A549 (cell line): ENCODE data around the gene PDYN. TPM values are rescaled to one million over a fixed set of nuclear protein-coding genes. Genes with fewer than 3 reads are reported as not detected.

Experiments
- ATAC-seq, 2 experiments: fragments of 200-7000 bp in 1 of 2; fragments of >200 bp in 1 of 2; cut with Nextera tagmentation in 1 of 2; cut with Tn5 transposase in 1 of 2; 3 replicates each; pipeline versions ENCODE4 v1.8.0 to v1.9.1; 2018 to 2020; ENCODE audit warnings: mild to moderate bottlenecking in 1 of 2, moderate library complexity in 1 of 2
- CTCF ChIA-PET: fragments of 300-600 bp; sonication (Branson Sonifier 250); formaldehyde crosslinking; extraction: SDS; loops from one replicate; lab custom pipeline; 2021; ENCODE audit warnings: antibody characterized with exemption, inconsistent platforms; lab: Yijun Ruan, JAX
- POLR2A ChIA-PET: fragments of 350-600 bp; formaldehyde crosslinking; extraction: SDS; loops from one replicate; lab custom pipeline; 2021; ENCODE audit warnings: antibody characterized with exemption, inconsistent platforms; lab: Yijun Ruan, JAX
- DNase-seq, 2 experiments: peaks; one replicate each; pipeline versions ENCODE4 v3.0.0 to v3.0.0-alpha.2; 2011 to 2016; ENCODE audit warnings: low read depth in 1 of 2, low spot score in 1 of 2
- FAIRE-seq: peaks from 2 replicates; lab custom pipeline; 2011; peaks lifted over from hg19 to GRCh38; lab: Jason Lieb, UNC
- H3K27ac ChIP-seq, 2 experiments: fragments of >200 bp; sonication (Bioruptor Twin); formaldehyde crosslinking; 3 replicates each; pipeline ENCODE4 v1.5.1; 2016 to 2017
- H3K4me1 ChIP-seq: fragments of >200 bp; sonication (Bioruptor Twin); formaldehyde crosslinking; 3 replicates; pipeline ENCODE4 v1.6.1; 2016
- H3K4me2 ChIP-seq: fragments of >200 bp; sonication (Bioruptor Twin); formaldehyde crosslinking; 3 replicates; pipeline ENCODE4 v1.6.1; 2016
- H3K4me3 ChIP-seq: fragments of >200 bp; sonication (Bioruptor Twin); formaldehyde crosslinking; 3 replicates; pipeline ENCODE4 v1.5.1; 2016
- H3K9me3 ChIP-seq: fragments of >200 bp; sonication (Bioruptor Twin); formaldehyde crosslinking; 3 replicates; pipeline ENCODE4 v1.6.1; 2016
- ATOH8 ChIP-seq: fragments of 250-450 bp; sonication (Bioruptor Pico); IDR thresholded peaks from 2 replicates; pipeline ENCODE4 v1.5.0; 2020; ENCODE audit warnings: low read depth, mild to moderate bottlenecking, moderate library complexity
- CBX8 ChIP-seq: fragments of 200-600 bp; sonication (generic); IDR thresholded peaks from 2 replicates; pipeline ENCODE4 v1.6.1; 2016
- CHD2 ChIP-seq: fragments of 150-350 bp; IDR thresholded peaks from 2 replicates; pipeline ENCODE4 v1.6.1; 2014; ENCODE audit warnings: low read length; ENCODE audit not compliant: partially characterized antibody
- CHD4 ChIP-seq: fragments of 200-600 bp; sonication (generic); IDR thresholded peaks from 2 replicates; pipeline ENCODE4 v1.6.1; 2016; ENCODE audit warnings: antibody characterized with exemption, mild to moderate bottlenecking, borderline replicate concordance
- E2F6 ChIP-seq: IDR thresholded peaks from 2 replicates; pipeline ENCODE4 v1.6.1; 2012; ENCODE audit warnings: low read depth, borderline replicate concordance
- EHMT2 ChIP-seq: fragments of 200-600 bp; sonication (generic); IDR thresholded peaks from 2 replicates; pipeline ENCODE4 v1.6.1; 2016; ENCODE audit warnings: antibody characterized with exemption, low read depth, mild to moderate bottlenecking, moderate library complexity
- FOSL2 ChIP-seq, 2 experiments: fragments of 450-650 bp in 1 of 2; fragments of >200 bp in 1 of 2; sonication (Bioruptor Twin) in 1 of 2; formaldehyde crosslinking; IDR thresholded peaks; 2 replicates each; pipeline versions ENCODE4 v1.5.0 to v1.6.1; 2016 to 2020; ENCODE audit warnings: mild to moderate bottlenecking in 1 of 2, moderate library complexity in 1 of 2
- HEYL ChIP-seq: fragments of 250-450 bp; sonication (Bioruptor Pico); IDR thresholded peaks from 2 replicates; pipeline ENCODE4 v1.8.0; 2021; ENCODE audit warnings: mild to moderate bottlenecking, moderate library complexity
- HOXB5 ChIP-seq: fragments of 250-450 bp; sonication (Bioruptor Pico); IDR thresholded peaks from 2 replicates; pipeline ENCODE4 v1.5.0; 2020; ENCODE audit warnings: mild to moderate bottlenecking, moderate library complexity
- JUN ChIP-seq, 2 experiments: fragments of >200 bp; sonication (Bioruptor Twin); formaldehyde crosslinking; IDR thresholded peaks; 2 replicates in 1 of 2; 3 replicates in 1 of 2; pipeline ENCODE4 v1.6.1; 2016 to 2017
- KDM1A ChIP-seq: fragments of 200-600 bp; sonication (generic); IDR thresholded peaks from 2 replicates; pipeline ENCODE4 v1.6.1; 2016; ENCODE audit warnings: low read depth, mild to moderate bottlenecking
- KDM5A ChIP-seq: fragments of 200-600 bp; sonication (generic); IDR thresholded peaks from 2 replicates; pipeline ENCODE4 v1.6.1; 2016; ENCODE audit warnings: antibody characterized with exemption, mild to moderate bottlenecking
- MAFK ChIP-seq: fragments of 450-650 bp; IDR thresholded peaks from 2 replicates; pipeline ENCODE4 v1.6.1; 2014; ENCODE audit not compliant: partially characterized antibody
- MAZ ChIP-seq: fragments of 150-350 bp; IDR thresholded peaks from 2 replicates; pipeline ENCODE4 v1.6.1; 2014; ENCODE audit warnings: antibody characterized with exemption, low read depth, low read length, borderline replicate concordance
- MYC ChIP-seq: IDR thresholded peaks from 2 replicates; pipeline ENCODE4 v1.6.1; 2012; ENCODE audit warnings: mild to moderate bottlenecking, inconsistent platforms, low read length, improper control_type of control experiment, borderline replicate concordance
- POLR2A ChIP-seq: IDR thresholded peaks from 2 replicates; pipeline ENCODE4 v1.6.1; 2012; ENCODE audit warnings: mild to moderate bottlenecking, low read length
- POLR2AphosphoS2 ChIP-seq: conservative IDR thresholded peaks from 2 replicates; pipeline ENCODE4 v1.6.1; 2012; ENCODE audit warnings: low read length, improper control_type of control experiment, inconsistent platforms
- REST ChIP-seq: fragments of 200-600 bp; sonication (generic); IDR thresholded peaks from 2 replicates; pipeline ENCODE4 v1.6.1; 2016; ENCODE audit warnings: antibody characterized with exemption, mild to moderate bottlenecking, moderate library complexity
- SREBF2 ChIP-seq: fragments of 450-650 bp; IDR thresholded peaks from 2 replicates; pipeline ENCODE4 v1.6.1; 2014; ENCODE audit warnings: mild to moderate bottlenecking, moderate library complexity
- USF2 ChIP-seq: fragments of 450-650 bp; IDR thresholded peaks from 2 replicates; pipeline ENCODE4 v1.6.1; 2014; ENCODE audit warnings: antibody characterized with exemption
- ZC3H11A ChIP-seq: fragments of 450-650 bp; IDR thresholded peaks from 2 replicates; pipeline ENCODE4 v1.6.1; 2014; ENCODE audit warnings: antibody characterized with exemption, mild to moderate bottlenecking
- ZFP36 ChIP-seq: fragments of 450-650 bp; IDR thresholded peaks from 2 replicates; pipeline ENCODE4 v1.6.1; 2014; ENCODE audit warnings: borderline replicate concordance; ENCODE audit not compliant: partially characterized antibody
- ZNF302 ChIP-seq: fragments of 250-450 bp; sonication (Bioruptor Pico); IDR thresholded peaks from 2 replicates; pipeline ENCODE4 v1.9.0; 2021; ENCODE audit warnings: inconsistent platforms, mild to moderate bottlenecking, moderate library complexity
- WGBS: methylation state at CpG from one replicate; pipeline ENCODE4 v1.1.6; 2017; ENCODE audit errors: missing lambda C conversion rate; 5-methylcytosine and 5-hydroxymethylcytosine counted together
- polyA plus RNA-seq, 4 experiments: library from polyadenylated mRNA; depleted of rRNA in 3 of 4; stranded (reverse); fragments of >200 nt; fragmentation: RNase III in 1 of 4; extraction: RNeasy Plus Mini Kit Qiagen cat#74134 plus additional on column Dnase treatment in 1 of 4; gene quantifications; 2 replicates in 3 of 4; 3 replicates in 1 of 4; pipeline ENCODE4 v1.2.3, GENCODE V29; 2011 to 2017

The PDYN gene
- polyA plus RNA-seq, 2 of the 4 experiments (the other 2 are of a cell fraction), result not detected

GRCh38 chr20:1943275-1944002, 50.4 kb downstream of the PDYN start:
- Histone ChIP-seq H3K9me3 (no peaks in the 10 kb centered on the region), H3K4me2 (no peak overlapping the region), H3K4me3 (no peak overlapping the region), H3K27ac (no peak overlapping the region; a peak in 1 of 6 replicates), H3K4me1 (no peaks in the 10 kb centered on the region)
- CTCF ChIA-PET, result interaction anchor here (0.7 to 1.6 kb wide), 3 partner anchors 22 to 230 kb away, joined by 3 to 4 read pairs (median 3); no protein-coding TSS in a partner anchor
- no peak for TF ChIP-seq POLR2A
- no peak for TF ChIP-seq CBX8
- TF ChIP-seq MAZ, result no peak
- TF ChIP-seq ZNF302 (CRISPR knock-in tag), result no peak
- TF ChIP-seq JUN (IDR thresholded peaks at IDR 0.05), result no peak
- no peak for TF ChIP-seq E2F6
- TF ChIP-seq HEYL (CRISPR knock-in tag), result no peak
- no peak for TF ChIP-seq USF2
- no peak for TF ChIP-seq MYC
- TF ChIP-seq CHD2, result no peak
- FAIRE-seq, result no peak
- no peak for ATAC-seq
- 64% methylated on average over 8 of the region's 8 CpGs for WGBS
- no peak for DNase-seq
- POLR2A ChIA-PET, result no interaction called here

GRCh38 chr20:1942486-1943274, 51.2 kb downstream of the PDYN start:
- DNase-seq (no peak), FAIRE-seq (no peak), ATAC-seq (no peak)
- CTCF ChIA-PET, result interaction anchor here (1.3 to 1.6 kb wide), 2 partner anchors 22 to 23 kb away, joined by 3 to 4 read pairs; no protein-coding TSS in a partner anchor
- POLR2A ChIA-PET, result no interaction called here
- no peaks in the 10 kb centered on the region for H3K9me3 ChIP-seq
- WGBS, result 76% methylated on average over 13 of the region's 13 CpGs
- H3K4me1 ChIP-seq, result no peaks in the 10 kb centered on the region
- H3K4me3 ChIP-seq, result no peak overlapping the region
- TF ChIP-seq ATOH8 (no peak), SREBF2 (no peak), MAFK (no peak)
- H3K27ac ChIP-seq, result no peak overlapping the region
- H3K4me2 ChIP-seq, result no peak overlapping the region

GRCh38 chr20:1942061-1942460, 51.8 kb downstream of the PDYN start:
- ChIA-PET CTCF (interaction anchor here (1.6 kb wide), 1 partner anchor 24 kb away, joined by 3 read pairs; no protein-coding TSS in a partner anchor), POLR2A (no interaction called here)
- DNase-seq (no peak), ATAC-seq (no peak)
- Histone ChIP-seq H3K4me3 (no peak overlapping the region), H3K4me1 (no peaks in the 10 kb centered on the region)
- TF ChIP-seq KDM5A, result no peak
- no peak for TF ChIP-seq HOXB5 (CRISPR knock-in tag)
- no peak for TF ChIP-seq FOSL2 (IDR thresholded peaks at IDR 0.05)
- TF ChIP-seq FOSL2 (CRISPR knock-in tag; IDR thresholded peaks at IDR 0.05), result no peak
- no peak for TF ChIP-seq KDM1A
- no peak for TF ChIP-seq POLR2AphosphoS2
- TF ChIP-seq POLR2A, result no peak
- TF ChIP-seq USF2, result no peak
- no peak for TF ChIP-seq MYC
- no peak for TF ChIP-seq ZC3H11A
- no peak for TF ChIP-seq CHD4
- no peak for TF ChIP-seq REST
- TF ChIP-seq HEYL (CRISPR knock-in tag), result no peak
- TF ChIP-seq ZFP36, result no peak
- no peak for TF ChIP-seq EHMT2
- TF ChIP-seq, all 56 proteins: peak for 0
- H3K27ac ChIP-seq, result no peak overlapping the region
- 87% methylated on average over 7 of the region's 7 CpGs for WGBS
- H3K4me2 ChIP-seq, result no peak overlapping the region
- H3K9me3 ChIP-seq, result no peaks in the 10 kb centered on the region
- FAIRE-seq, result no peak
